Measurements from ENCODE around the gene TMEM220.
A peak's percentile ranks its signal among the peaks of the same experiment; 100 is the strongest.

Gene TMEM220

GRCh38 chr17:10705727-10706126, 24.1 kb downstream of the TMEM220 start:
- Histone ChIP-seq H3K9me2 (replicated peaks; ENCODE audit: low read depth, low read length) (no peaks in the 10 kb centered on the region), H3K4me3 (ENCODE audit: low read length, poor library complexity, severe bottlenecking) (no peak overlapping the region), H3K36me3 (ENCODE audit: insufficient read depth, low read length) (peaks cover 29% of the 10 kb centered on the region; the same call in 1 of the 2 replicates), H3F3A (ENCODE audit: low read depth) (no peaks in the 10 kb centered on the region), H4K20me1 (ENCODE audit: insufficient read depth, low read length, poor library complexity, severe bottlenecking) (no peaks in the 10 kb centered on the region), H3K4me1 (ENCODE audit: insufficient read depth, low read length, poor library complexity, severe bottlenecking) (peaks cover 28% of the 10 kb centered on the region), H2AFZ (ENCODE audit: low read length) (no peak overlapping the region), H3K27me3 (ENCODE audit: insufficient read depth, low read length, poor library complexity, severe bottlenecking) (no peaks in the 10 kb centered on the region), H3K4me2 (ENCODE audit: low read depth, low read length, poor library complexity, severe bottlenecking) (peak overlapping the region; percentile 12), H3K9ac (ENCODE audit: low read depth, low read length, poor library complexity, severe bottlenecking) (no peak overlapping the region), H3K9me3 (ENCODE audit: insufficient read depth, low read depth, low read length) (no peaks in the 10 kb centered on the region), H3K79me2 (ENCODE audit: insufficient read depth, low read length) (peaks cover 40% of the 10 kb centered on the region; the same call in 1 of the 2 replicates)
- TF ChIP-seq, protein P1, sequence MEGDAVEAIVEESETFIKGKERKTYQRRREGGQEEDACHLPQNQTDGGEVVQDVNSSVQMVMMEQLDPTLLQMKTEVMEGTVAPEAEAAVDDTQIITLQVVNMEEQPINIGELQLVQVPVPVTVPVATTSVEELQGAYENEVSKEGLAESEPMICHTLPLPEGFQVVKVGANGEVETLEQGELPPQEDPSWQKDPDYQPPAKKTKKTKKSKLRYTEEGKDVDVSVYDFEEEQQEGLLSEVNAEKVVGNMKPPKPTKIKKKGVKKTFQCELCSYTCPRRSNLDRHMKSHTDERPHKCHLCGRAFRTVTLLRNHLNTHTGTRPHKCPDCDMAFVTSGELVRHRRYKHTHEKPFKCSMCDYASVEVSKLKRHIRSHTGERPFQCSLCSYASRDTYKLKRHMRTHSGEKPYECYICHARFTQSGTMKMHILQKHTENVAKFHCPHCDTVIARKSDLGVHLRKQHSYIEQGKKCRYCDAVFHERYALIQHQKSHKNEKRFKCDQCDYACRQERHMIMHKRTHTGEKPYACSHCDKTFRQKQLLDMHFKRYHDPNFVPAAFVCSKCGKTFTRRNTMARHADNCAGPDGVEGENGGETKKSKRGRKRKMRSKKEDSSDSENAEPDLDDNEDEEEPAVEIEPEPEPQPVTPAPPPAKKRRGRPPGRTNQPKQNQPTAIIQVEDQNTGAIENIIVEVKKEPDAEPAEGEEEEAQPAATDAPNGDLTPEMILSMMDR (conservative IDR thresholded peaks at IDR 0.05; ENCODE audit: low read length): no peak
- no peak for TF ChIP-seq EZH2phosphoT487 (IDR thresholded peaks at IDR 0.05; ENCODE audit: borderline replicate concordance)

- peaks cover 47% of the 10 kb centered on the region for H3K4me1 ChIP-seq (ENCODE audit: insufficient read depth, low read length, poor library complexity, severe bottlenecking)
- peak overlapping the region; percentile 53 for H3K4me3 ChIP-seq (ENCODE audit: low read length, poor library complexity, severe bottlenecking)
Measured at GRCh38 chr17:10702574-10702973, 27.2 kb downstream of the TMEM220 start.

DNA sequence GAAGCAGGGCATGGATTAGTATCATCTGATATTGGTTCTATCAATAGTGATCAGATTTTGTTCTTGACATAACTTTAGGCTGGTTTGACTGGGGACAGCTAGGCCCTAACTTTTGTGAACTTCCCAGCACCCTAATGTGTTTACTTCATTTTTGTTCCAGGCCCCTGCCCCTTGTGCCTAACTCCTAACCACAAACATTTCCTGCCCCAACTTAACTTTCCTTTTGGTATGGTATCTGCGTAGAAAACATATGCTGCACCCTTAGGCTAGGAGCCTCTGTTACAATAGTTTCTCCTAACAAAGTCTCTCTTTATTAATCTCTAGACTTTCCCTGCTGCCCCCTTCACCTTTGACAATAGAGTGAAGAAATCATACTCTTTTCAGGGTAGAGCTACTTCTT, 30.0 kb downstream of the TMEM220 start:
- peaks cover 79% of the 10 kb centered on the region for H3K79me2 ChIP-seq (ENCODE audit: insufficient read depth, low read length)
- no peaks in the 10 kb centered on the region for H3K9me2 ChIP-seq (replicated peaks; ENCODE audit: low read depth, low read length)
- peak overlapping the region; percentile 84 for H3K4me3 ChIP-seq (ENCODE audit: low read length, poor library complexity, severe bottlenecking)
- no peak overlapping the region for H2AFZ ChIP-seq (ENCODE audit: low read length)
- peaks cover 17% of the 10 kb centered on the region for H4K20me1 ChIP-seq (ENCODE audit: insufficient read depth, low read length, poor library complexity, severe bottlenecking)
- no peaks in the 10 kb centered on the region for H3K27me3 ChIP-seq (ENCODE audit: insufficient read depth, low read length, poor library complexity, severe bottlenecking)
- peak overlapping the region; percentile 91 for H3K4me2 ChIP-seq (ENCODE audit: low read depth, low read length, poor library complexity, severe bottlenecking)
- H3F3A ChIP-seq (ENCODE audit: low read depth): 0 out of 2 replicates have a peak, but pooled peaks cover 3% of the 10 kb centered on the region
- H3K4me1 ChIP-seq (ENCODE audit: insufficient read depth, low read length, poor library complexity, severe bottlenecking): peaks cover 55% of the 10 kb centered on the region
- H3K36me3 ChIP-seq (ENCODE audit: insufficient read depth, low read length): peaks cover under 1% of the 10 kb centered on the region; the same call in 1 of the 2 replicates
- TF ChIP-seq, protein P1 (conservative IDR thresholded peaks at IDR 0.05; ENCODE audit: low read length): no peak
- no peak for TF ChIP-seq EZH2phosphoT487 (IDR thresholded peaks at IDR 0.05; ENCODE audit: borderline replicate concordance)
- H3K9me3 ChIP-seq (ENCODE audit: insufficient read depth, low read depth, low read length): no peaks in the 10 kb centered on the region
- H3K9ac ChIP-seq (ENCODE audit: low read depth, low read length, poor library complexity, severe bottlenecking): peak overlapping the region; percentile 61

More at GRCh38 chr17:10702574-10702973, 27.2 kb downstream of the TMEM220 start:
- Histone ChIP-seq H2AFZ (ENCODE audit: low read length) (no peak overlapping the region), H3F3A (ENCODE audit: low read depth) (0 out of 2 replicates have a peak, but pooled peaks cover 3% of the 10 kb centered on the region), H4K20me1 (ENCODE audit: insufficient read depth, low read length, poor library complexity, severe bottlenecking) (no peaks in the 10 kb centered on the region), H3K9me3 (ENCODE audit: insufficient read depth, low read depth, low read length) (no peaks in the 10 kb centered on the region), H3K4me2 (ENCODE audit: low read depth, low read length, poor library complexity, severe bottlenecking) (peak overlapping the region; percentile 64), H3K9me2 (replicated peaks; ENCODE audit: low read depth, low read length) (no peaks in the 10 kb centered on the region), H3K27me3 (ENCODE audit: insufficient read depth, low read length, poor library complexity, severe bottlenecking) (no peaks in the 10 kb centered on the region), H3K36me3 (ENCODE audit: insufficient read depth, low read length) (peaks cover 18% of the 10 kb centered on the region; the same call in 1 of the 2 replicates), H3K9ac (ENCODE audit: low read depth, low read length, poor library complexity, severe bottlenecking) (peak overlapping the region; percentile 44), H3K79me2 (ENCODE audit: insufficient read depth, low read length) (peaks cover 61% of the 10 kb centered on the region)
- no peak for TF ChIP-seq EZH2phosphoT487 (IDR thresholded peaks at IDR 0.05; ENCODE audit: borderline replicate concordance)
- TF ChIP-seq, protein P1 (conservative IDR thresholded peaks at IDR 0.05; ENCODE audit: low read length): no peak
